Nephron (organoid): ENCODE results near the gene CNGA1.

ENCODE experiments used
- H3K27ac Mint-ChIP-seq, 3 experiments: 2 replicates each; pipeline ENCODE4 v1.8.0; 2020; ENCODE audit warnings: mixed read lengths in 3 of 3, mild to moderate bottlenecking in 2 of 3, moderate library complexity in 1 of 3
- H3K27me3 Mint-ChIP-seq: 2 replicates; pipeline ENCODE4 v1.8.0; 2021; ENCODE audit warnings: low read depth, mild to moderate bottlenecking, moderate library complexity, mixed read lengths
- H3K36me3 Mint-ChIP-seq: 2 replicates; pipeline ENCODE4 v1.8.0; 2020; ENCODE audit warnings: low read depth, mixed read lengths
- H3K4me1 Mint-ChIP-seq: 2 replicates; pipeline ENCODE4 v1.8.0; 2020; ENCODE audit warnings: mixed read lengths
- H3K4me3 Mint-ChIP-seq, 3 experiments: 2 replicates each; pipeline ENCODE4 v1.8.0; 2020; ENCODE audit warnings: mild to moderate bottlenecking in 3 of 3, mixed read lengths in 3 of 3, moderate library complexity in 2 of 3
- H3K9me3 Mint-ChIP-seq: 2 replicates; pipeline ENCODE4 v1.8.0; 2020; ENCODE audit warnings: mixed read lengths
- TF ChIP-seq, protein P1 (sequence below), 3 experiments: fragments of 200-600 bp; sonication (generic); IDR thresholded peaks; one replicate each; pipeline ENCODE4 v1.5.0; 2021; ENCODE audit warnings: antibody characterized with exemption in 3 of 3; ENCODE audit not compliant: unreplicated experiment in 3 of 3

The CNGA1 gene

DNA sequence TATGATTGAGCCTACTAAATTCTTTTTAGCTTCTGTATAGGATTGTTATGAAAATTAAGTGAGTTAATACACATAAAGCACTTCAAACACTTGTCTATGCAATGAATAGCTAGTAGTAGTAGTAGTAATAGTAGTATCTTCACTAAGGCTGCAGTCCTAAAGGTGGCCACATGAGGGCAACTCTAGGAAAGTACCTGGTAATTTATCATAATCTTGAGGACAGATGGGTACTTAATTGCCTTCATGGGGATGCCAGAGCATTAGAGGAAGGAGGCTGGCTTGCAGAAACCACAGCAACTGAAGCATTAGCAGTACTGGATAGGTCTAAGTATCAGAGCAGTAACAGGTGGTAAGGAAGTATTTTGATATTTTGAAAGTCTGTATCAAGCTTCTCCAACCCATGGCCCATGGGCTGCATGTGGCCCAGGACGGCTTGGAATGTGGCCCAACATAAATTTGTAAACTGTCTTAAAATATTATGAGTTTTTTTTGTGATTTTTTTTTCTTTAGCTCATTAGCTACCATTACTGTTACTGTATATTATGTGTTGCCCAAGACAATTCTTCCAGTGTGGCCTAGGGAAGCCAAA lies 17.4 kb upstream of the CNGA1 start:
- H3K27ac Mint-ChIP-seq, result no peak overlapping the region
- no peak overlapping the region for H3K4me3 Mint-ChIP-seq
- peaks cover 13% of the 10 kb centered on the region for H3K4me1 Mint-ChIP-seq
- no peaks in the 10 kb centered on the region for H3K9me3 Mint-ChIP-seq
- no peaks in the 10 kb centered on the region for H3K36me3 Mint-ChIP-seq
- H3K27me3 Mint-ChIP-seq, result peaks cover 3% of the 10 kb centered on the region
- TF ChIP-seq, protein P1, sequence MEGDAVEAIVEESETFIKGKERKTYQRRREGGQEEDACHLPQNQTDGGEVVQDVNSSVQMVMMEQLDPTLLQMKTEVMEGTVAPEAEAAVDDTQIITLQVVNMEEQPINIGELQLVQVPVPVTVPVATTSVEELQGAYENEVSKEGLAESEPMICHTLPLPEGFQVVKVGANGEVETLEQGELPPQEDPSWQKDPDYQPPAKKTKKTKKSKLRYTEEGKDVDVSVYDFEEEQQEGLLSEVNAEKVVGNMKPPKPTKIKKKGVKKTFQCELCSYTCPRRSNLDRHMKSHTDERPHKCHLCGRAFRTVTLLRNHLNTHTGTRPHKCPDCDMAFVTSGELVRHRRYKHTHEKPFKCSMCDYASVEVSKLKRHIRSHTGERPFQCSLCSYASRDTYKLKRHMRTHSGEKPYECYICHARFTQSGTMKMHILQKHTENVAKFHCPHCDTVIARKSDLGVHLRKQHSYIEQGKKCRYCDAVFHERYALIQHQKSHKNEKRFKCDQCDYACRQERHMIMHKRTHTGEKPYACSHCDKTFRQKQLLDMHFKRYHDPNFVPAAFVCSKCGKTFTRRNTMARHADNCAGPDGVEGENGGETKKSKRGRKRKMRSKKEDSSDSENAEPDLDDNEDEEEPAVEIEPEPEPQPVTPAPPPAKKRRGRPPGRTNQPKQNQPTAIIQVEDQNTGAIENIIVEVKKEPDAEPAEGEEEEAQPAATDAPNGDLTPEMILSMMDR (IDR thresholded peaks at IDR 0.05; ENCODE audit: unreplicated experiment in 3 of 3), result peak; percentile 30 to 43 (median 40)

DNA sequence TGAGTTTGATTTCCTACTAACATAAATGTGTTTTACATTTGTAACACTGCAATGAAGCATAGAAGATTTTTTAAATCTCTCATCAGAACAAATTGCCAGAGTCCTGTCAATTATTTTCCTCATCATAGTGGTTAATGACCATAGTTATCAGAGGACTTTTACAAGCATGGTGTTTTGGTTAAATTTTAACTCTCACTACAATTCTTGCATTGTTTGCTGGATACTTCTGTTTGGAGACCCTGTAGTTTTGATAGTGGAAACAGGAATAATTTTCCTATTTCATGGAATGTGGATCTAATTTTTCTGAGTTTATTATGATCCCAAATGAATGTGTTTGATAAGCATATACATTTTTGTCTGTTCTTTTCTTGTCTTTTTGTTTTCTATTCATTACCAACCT lies 16.9 kb upstream of the CNGA1 start:
- H3K4me3 Mint-ChIP-seq, result no peak overlapping the region
- peaks cover 3% of the 10 kb centered on the region for H3K27me3 Mint-ChIP-seq
- peaks cover 13% of the 10 kb centered on the region for H3K4me1 Mint-ChIP-seq
- no peaks in the 10 kb centered on the region for H3K9me3 Mint-ChIP-seq
- no peaks in the 10 kb centered on the region for H3K36me3 Mint-ChIP-seq
- no peak overlapping the region for H3K27ac Mint-ChIP-seq
- TF ChIP-seq, protein P1 (IDR thresholded peaks at IDR 0.05; ENCODE audit: unreplicated experiment in 3 of 3), result no peak

DNA sequence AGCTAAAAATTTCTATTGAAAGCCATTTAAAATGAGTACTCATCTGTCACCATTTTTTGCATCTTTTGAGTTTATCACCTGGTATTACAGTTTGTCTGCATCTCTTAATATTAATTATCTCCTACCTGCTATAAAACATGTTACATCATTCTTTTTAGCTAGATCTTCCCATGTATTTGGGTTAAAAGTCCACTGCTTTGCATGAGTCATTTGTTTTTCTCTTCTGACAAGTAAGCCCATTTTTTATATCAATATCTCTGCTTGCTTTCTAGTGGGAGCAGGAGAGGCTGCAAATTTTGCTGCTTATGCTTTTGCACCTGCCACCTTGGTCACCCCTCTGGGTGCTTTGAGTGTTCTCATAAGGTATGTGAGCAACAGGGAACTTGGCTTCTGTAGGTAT lies 16.2 kb upstream of the CNGA1 start:
- H3K27ac Mint-ChIP-seq, result no peak overlapping the region
- no peak overlapping the region for H3K4me3 Mint-ChIP-seq
- no peaks in the 10 kb centered on the region for H3K36me3 Mint-ChIP-seq
- peaks cover 13% of the 10 kb centered on the region for H3K4me1 Mint-ChIP-seq
- H3K27me3 Mint-ChIP-seq, result peaks cover 3% of the 10 kb centered on the region
- no peaks in the 10 kb centered on the region for H3K9me3 Mint-ChIP-seq
- TF ChIP-seq, protein P1 (IDR thresholded peaks at IDR 0.05; ENCODE audit: unreplicated experiment in 3 of 3), result no peak

DNA sequence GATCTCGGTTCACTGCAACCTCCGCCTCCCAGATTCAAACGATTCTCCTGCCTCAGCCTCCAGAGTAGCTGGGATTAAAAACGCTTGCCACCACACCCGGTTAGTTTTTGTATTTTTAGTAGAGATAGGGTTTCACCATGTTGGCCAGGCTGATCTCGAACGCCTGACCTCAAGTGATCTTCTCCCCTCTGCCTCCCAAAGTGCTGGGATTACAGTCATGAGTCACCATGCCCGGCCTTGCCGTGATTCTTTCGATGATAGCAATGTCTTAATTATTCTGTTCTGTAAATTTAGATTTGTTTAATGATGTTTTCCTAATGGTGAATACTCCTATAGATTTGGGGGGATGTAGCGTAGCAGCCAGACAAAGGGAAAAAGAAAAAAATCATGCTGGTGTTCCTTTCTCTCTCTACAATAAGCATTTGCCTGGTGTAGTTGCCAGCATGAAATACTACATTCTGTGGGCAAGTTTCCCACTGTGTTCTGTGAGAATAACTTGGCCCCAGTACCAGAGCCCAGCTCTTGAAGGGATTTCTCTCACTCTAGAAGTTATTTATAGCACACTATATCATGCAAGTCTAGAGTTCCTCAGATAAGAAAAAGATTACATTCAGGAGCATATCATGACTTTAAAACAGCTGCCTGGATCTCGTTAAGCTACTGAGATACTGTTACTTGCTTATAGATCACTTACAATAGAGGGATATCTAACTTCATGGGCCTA lies 15.5 kb upstream of the CNGA1 start:
- H3K27me3 Mint-ChIP-seq, result peaks cover 3% of the 10 kb centered on the region
- H3K4me1 Mint-ChIP-seq, result peaks cover 13% of the 10 kb centered on the region
- TF ChIP-seq, protein P1 (IDR thresholded peaks at IDR 0.05; ENCODE audit: unreplicated experiment in 3 of 3), result no peak

DNA sequence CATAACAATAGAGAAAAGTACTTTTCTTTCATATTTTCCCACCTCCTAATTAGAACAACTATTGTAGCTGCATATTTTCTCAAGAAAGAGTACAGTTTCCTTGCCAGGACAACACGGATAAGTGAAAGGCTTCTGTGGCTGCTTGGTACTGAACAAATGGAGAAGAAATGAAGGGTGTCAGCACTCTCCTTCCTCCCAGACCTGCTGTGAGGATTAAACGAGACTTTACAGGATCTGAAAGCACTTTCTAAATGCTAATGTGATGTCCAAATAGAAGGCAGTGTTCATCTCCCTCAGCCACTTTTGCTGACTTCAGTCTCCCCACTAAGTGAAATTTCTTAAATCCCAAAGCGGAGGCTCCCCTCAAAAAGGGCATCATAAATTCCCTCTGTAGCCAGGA lies 14.0 kb upstream of the CNGA1 start:
- H3K27ac Mint-ChIP-seq, result peak overlapping the region in 1 of 3 experiments; percentile 28
- TF ChIP-seq, protein P1 (IDR thresholded peaks at IDR 0.05; ENCODE audit: unreplicated experiment in 3 of 3), result no peak
- H3K4me3 Mint-ChIP-seq, result no peak overlapping the region
- H3K9me3 Mint-ChIP-seq, result no peaks in the 10 kb centered on the region
- H3K27me3 Mint-ChIP-seq, result peaks cover 3% of the 10 kb centered on the region
- peaks cover 3% of the 10 kb centered on the region for H3K36me3 Mint-ChIP-seq
- peaks cover 13% of the 10 kb centered on the region for H3K4me1 Mint-ChIP-seq

More for the DNA sequence above, 15.5 kb upstream of the CNGA1 start:
- H3K9me3 Mint-ChIP-seq, result no peaks in the 10 kb centered on the region
- H3K36me3 Mint-ChIP-seq, result no peaks in the 10 kb centered on the region
- H3K27ac Mint-ChIP-seq, result peak overlapping the region in 1 of 3 experiments; percentile 18
- no peak overlapping the region for H3K4me3 Mint-ChIP-seq

DNA sequence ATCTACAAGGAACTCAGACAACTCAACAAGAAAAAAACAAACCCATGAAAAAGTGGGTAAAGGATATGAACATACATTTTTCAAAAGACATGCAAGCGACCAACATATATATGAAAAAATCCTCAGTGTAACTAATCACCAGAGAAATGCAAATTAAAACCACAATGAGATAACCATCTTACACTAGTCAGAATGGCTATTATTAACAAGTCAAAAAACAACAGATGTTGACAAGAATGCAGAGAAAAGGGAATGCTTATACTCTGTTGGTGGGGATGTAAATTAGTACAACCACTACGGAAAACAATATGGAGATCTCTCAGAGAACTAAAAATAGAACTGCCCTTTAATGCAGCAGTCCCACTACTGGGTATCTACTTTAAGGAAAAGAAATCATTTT lies 12.2 kb upstream of the CNGA1 start:
- H3K27me3 Mint-ChIP-seq, result peaks cover 3% of the 10 kb centered on the region
- H3K36me3 Mint-ChIP-seq, result peaks cover 3% of the 10 kb centered on the region
- H3K4me3 Mint-ChIP-seq, result no peak overlapping the region
- TF ChIP-seq, protein P1 (IDR thresholded peaks at IDR 0.05; ENCODE audit: unreplicated experiment in 3 of 3), result no peak
- no peaks in the 10 kb centered on the region for H3K9me3 Mint-ChIP-seq
- peaks cover 23% of the 10 kb centered on the region for H3K4me1 Mint-ChIP-seq
- H3K27ac Mint-ChIP-seq, result no peak overlapping the region
